NCI-H2029 (cell line): Measurements from ENCODE around the gene AMH.

Experiments
- DNase-seq: peaks from one replicate; lab custom pipeline; 2025; lab: John Stamatoyannopoulos, UW

AMH gene

DNA sequence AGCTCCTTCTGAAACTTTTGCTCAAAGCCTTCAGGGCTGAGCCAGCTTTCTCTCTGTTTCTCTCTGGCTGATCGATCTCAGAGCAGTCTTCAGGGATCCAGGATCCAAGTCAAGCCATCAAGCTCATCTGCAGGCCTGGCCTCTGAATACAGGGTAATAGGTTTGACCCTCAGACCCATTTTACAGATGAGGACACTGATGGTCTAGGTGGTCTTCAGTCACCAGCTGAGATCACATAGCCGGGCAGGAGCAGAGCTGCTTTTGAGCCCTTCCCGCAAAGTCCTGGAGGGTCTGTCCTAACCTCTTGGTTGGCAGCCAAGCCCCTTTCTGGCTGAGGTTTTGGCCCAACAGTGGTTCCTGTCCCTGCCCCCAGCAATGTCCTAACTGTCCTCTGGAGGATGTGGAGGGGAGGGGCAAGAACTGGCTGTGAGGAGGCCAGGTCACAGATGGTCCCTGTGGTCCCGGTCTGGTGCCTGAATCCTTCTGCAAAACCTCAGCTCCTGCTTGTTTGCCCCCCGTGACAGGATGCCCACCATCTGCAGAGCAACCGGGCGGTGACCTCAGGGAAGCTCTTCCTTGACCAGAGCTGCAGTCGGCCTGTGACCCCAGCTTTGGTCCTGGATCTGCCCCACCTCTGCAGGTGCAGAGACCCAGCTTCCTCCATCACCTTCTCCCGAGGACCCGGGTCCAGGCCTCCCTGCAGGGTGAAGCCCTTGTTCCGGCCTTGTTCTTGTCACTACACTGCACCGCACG lies 38.6 kb downstream of the AMH start:
- no peak for DNase-seq

GRCh38 chr19:2288338-2288817 lies 39.3 kb downstream of the AMH start:
- no peak for DNase-seq

DNA sequence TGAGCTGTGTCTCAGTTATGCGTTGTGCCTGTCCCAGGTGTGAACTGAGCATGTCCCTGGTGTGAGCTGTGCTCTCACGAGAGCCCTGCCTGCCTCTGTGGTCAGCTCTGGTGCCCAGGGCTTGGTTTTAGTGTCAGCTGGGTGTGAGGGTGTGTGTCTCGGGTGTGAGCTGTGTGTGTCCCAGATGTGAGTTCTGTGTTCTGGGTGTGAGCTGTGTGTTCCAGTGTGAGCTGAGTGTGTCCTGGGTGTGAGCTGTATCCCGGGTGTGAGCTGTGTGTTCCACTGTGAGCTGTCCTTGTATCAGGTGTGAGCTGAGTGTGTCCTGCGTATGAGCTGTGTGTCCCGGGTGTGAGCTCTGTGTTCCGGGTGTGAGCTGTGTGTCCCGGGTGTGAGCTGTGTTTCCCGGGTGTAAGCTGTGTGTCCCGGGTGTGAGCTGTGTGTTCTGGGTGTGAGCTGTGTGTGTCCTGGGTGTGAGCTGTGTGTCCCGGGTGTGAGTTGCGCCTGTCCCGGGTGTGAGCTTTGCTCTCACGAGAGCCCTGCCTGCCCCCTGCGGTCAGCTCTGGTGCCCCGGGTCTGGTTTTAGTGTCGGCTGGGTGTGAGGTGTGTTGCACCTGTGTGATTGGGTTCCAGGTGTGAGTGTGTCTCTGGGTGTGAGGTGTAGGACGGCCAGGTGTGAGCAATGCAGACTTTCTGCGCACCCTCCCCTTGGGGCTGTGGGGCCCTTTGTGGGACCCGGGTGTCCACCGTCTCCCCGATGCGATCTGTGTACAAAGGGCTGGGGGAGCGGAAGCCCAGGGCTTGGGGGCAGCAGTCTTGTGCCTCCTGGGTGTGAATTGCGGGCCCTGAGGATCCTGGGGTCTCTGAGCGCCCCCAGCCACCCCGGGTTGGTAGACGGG lies 39.9 kb downstream of the AMH start:
- no peak for DNase-seq

DNA sequence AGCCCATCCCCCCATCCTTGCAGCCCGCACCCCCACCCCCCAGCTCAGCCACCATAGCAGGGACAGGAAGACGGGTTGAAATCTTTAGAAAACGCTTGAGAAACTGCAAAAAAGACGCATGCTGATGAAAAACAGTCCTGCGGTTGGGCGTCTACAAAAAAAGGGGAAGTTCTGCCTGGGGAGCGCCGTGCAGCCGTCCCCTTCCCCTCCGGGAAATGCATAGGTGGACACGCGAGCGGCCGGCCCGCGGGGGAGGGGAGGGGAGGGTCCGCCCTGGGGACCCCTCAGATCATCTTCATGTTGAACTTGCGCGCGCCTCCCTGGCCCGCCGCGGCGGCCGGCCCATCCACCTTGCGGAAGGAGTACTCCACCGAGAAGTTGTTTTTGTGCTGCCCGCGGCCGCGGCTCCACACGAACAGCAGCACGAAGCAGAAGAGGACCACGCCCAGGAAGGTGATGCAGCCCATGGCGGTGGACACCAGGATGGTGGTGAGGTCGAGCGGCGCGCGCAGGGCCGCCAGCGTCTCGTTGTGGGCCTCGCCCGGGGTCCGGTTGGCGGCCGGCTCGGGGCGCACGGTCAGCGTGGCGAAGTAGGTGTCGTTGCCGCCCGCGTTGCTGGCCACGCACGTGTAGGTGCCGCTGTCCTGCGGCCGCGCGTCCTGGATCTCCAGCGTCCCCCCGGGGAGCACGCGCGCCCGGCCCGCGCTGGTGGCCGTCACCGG lies 40.8 kb downstream of the AMH start:
- no peak for DNase-seq

DNA sequence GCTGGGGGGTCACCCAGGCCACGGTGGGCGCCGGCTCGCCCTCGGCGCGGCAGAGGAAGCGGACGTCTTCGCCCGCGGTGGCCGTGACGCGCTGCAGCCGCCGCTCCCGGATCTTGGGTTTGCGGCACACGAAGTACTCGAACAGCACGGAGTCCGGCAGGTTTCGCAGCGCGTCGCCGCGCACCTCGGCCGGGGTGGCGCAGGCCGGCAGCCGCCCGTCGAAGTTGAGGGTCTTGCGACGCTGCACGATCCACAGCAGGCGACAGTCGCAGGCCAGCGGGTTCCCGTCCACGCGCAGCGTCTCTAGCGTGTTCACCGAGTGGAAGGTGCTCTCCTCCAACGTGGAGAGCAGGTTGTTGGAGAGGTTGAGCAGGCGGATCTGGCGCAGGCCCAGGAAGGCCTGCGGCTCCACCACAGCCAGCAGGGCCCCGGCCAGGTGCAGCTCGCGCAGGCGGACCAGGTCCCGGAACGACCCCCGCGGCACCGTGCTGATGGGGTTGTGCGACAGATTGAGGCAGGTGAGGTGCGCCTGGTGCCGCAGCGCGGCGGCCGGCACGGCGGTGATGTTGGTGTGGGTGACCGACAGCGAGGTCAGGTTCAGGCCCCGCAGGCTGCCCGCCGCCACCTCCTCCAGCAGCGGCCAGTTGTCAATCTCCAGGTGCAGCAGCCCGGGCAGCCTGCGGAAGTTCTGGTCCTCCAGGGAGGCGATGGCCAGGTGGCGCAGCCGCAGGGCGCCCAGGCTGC lies 41.5 kb downstream of the AMH start:
- no peak for DNase-seq

GRCh38 chr19:2291185-2291751 lies 42.1 kb downstream of the AMH start:
- DNase-seq = no peak

- no peak for DNase-seq
These were observed 45.7 kb downstream of the AMH start for GRCh38 chr19:2294687-2295335.

- no peak for DNase-seq
These were observed 47.0 kb downstream of the AMH start for GRCh38 chr19:2296141-2296540.

DNA sequence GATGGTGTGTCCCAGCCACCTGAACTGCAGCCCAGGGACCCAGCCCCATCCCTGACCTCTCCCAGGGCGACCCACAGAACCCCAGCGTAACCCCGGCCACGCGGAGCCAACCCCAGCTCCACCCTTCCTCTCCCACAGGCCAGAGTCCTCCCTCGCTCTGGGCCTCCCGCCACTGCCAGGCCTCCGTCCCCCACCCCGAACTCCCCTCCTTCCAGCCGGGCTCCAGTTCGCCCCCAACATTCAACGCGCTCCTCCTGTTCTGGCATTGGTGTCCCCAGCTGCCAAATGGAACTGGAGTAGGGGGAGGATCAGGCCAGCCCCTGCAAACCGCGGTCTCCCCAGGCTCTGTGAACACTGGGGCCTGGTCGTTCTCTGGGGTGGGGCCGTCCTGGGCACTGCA lies 51.4 kb downstream of the AMH start:
- no peak for DNase-seq
